ENCODE data around the gene MTERF1. TPM values are rescaled to one million over a fixed set of nuclear protein-coding genes. Genes with fewer than 3 reads are reported as not detected.

The MTERF1 gene
- total RNA-seq, 1 donor from 2014 or later: 8.1 TPM

DNA sequence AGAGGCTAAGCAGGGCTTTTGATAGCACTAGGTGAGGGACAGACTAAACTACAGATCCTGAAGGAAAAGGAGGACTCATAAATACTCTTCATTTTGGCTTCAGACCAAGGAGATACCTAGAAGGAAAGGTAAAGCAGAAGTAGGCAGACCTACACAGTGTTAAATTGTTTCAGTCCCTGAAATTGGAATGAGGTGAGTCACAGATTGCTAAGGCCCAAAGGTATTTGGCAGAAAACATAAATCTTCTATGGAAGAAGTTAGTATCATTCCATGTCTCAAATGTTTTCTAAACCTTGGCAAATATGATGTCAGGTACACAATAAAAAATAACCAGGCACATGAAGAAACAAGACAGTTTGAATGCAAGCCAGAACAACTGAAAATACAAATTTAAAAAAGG, 30.0 kb downstream of the MTERF1 start:
- DNase-seq (ENCODE audit: extremely low spot score in 2 of 2): no peak
- no peak overlapping the region for H3K27ac ChIP-seq

DNA sequence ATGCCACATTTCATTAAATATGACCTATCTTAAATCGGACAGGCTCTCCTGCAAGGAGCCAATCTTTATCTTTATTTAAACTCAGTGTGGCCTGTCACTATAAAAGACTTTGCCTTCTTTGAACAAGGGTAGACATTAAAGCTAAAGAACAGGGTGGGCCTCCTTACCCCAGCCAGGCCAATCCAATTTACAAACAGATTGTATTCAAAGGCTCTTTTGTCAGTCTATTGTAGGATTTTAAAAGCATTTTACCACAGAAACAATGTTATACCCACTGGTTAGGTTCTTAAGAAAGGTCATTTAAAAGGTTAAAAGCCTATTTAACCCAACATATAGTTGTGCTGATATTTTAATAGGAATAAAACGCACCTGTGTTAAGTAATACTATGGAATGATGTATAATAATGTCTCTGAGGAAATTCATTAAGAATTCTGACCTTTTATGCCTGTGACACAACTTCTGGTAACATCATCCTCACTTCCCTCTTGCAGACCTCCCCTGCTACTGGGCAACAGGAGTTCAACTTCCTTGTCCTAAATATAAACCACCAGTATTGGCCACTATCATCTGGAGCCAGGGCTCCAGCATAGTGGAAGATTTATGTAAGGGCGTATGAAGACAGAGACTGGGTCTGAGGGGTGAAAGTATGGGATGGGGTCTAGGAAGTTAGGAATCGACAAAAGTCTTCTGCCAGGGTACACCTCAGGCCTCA, 32.5 kb downstream of the MTERF1 start:
- Histone ChIP-seq H3K4me1 (no peaks in the 10 kb centered on the region), H3K36me3 (no peaks in the 10 kb centered on the region), H3K27me3 (no peaks in the 10 kb centered on the region), H3K27ac (no peak overlapping the region), H3K9me3 (no peaks in the 10 kb centered on the region), H3K4me3 (no peak overlapping the region)
- TF ChIP-seq POLR2A (IDR thresholded peaks at IDR 0.05): no peak
- no peak for DNase-seq (ENCODE audit: extremely low spot score in 2 of 2)
- intact Hi-C loops (cut with DNase I): no loop called here

More for the DNA sequence above, 30.0 kb downstream of the MTERF1 start:
- no peaks in the 10 kb centered on the region for H3K4me1 ChIP-seq
- intact Hi-C loops (cut with DNase I): no loop called here
- no peaks in the 10 kb centered on the region for H3K27me3 ChIP-seq
- TF ChIP-seq POLR2A (IDR thresholded peaks at IDR 0.05) (no peak), POLR2AphosphoS5 (IDR thresholded peaks at IDR 0.05; ENCODE audit: insufficient read depth in 1 of 2, low read depth in 1 of 2) (no peak)
- TF ChIP-seq, protein P1, sequence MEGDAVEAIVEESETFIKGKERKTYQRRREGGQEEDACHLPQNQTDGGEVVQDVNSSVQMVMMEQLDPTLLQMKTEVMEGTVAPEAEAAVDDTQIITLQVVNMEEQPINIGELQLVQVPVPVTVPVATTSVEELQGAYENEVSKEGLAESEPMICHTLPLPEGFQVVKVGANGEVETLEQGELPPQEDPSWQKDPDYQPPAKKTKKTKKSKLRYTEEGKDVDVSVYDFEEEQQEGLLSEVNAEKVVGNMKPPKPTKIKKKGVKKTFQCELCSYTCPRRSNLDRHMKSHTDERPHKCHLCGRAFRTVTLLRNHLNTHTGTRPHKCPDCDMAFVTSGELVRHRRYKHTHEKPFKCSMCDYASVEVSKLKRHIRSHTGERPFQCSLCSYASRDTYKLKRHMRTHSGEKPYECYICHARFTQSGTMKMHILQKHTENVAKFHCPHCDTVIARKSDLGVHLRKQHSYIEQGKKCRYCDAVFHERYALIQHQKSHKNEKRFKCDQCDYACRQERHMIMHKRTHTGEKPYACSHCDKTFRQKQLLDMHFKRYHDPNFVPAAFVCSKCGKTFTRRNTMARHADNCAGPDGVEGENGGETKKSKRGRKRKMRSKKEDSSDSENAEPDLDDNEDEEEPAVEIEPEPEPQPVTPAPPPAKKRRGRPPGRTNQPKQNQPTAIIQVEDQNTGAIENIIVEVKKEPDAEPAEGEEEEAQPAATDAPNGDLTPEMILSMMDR (IDR thresholded peaks at IDR 0.05): no peak
- H3K9me3 ChIP-seq: no peaks in the 10 kb centered on the region
- no peaks in the 10 kb centered on the region for H3K36me3 ChIP-seq
- H3K4me3 ChIP-seq: no peak overlapping the region

DNA sequence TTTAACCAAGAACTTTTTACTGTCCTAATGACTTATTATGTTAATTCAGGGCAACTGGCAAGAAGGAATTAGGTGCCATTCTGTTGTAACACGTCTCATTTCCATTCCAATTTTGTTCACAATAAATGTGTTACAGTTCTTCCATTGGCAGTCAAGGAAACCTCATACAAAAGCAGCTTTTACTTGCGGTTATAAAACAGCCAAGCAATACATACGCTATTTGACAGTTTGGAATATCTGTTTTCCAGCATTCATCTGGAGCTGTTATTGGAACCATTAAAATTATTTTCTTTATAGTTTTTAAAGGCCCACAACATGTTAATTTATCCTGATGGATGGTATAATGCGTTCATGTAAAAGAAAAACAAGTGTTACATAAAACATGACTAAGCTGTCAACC, 33.3 kb downstream of the MTERF1 start:
- intact Hi-C loops (cut with DNase I): no loop called here
- DNase-seq (ENCODE audit: extremely low spot score in 2 of 2): no peak
- H3K9me3 ChIP-seq: no peaks in the 10 kb centered on the region
- H3K4me3 ChIP-seq: no peak overlapping the region
- TF ChIP-seq POLR2AphosphoS5 (IDR thresholded peaks at IDR 0.05; ENCODE audit: insufficient read depth in 1 of 2, low read depth in 1 of 2) (no peak), POLR2A (IDR thresholded peaks at IDR 0.05) (no peak)
- TF ChIP-seq, protein P1 (IDR thresholded peaks at IDR 0.05): no peak
- H3K27me3 ChIP-seq: no peaks in the 10 kb centered on the region
- H3K36me3 ChIP-seq: no peaks in the 10 kb centered on the region
- H3K4me1 ChIP-seq: no peaks in the 10 kb centered on the region
- no peak overlapping the region for H3K27ac ChIP-seq

DNA sequence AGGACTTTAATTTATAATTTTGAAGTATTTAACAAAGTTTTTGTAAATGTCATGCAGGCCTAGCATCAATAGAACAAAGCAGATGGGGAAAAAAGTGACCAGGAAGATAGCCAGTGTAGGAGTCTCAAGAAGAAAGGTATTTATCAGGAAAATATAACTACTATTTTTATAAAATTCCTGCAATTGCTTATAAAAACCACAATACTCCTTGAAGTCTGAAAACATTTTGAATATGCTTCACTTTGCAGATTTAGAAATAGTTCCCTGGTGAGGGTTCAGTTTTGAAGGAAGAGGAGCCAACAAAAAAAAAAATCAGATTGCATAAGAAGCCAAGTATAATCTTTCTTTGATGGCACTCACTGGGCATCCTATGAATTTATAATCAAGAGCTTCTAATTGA, 34.1 kb downstream of the MTERF1 start:
- Histone ChIP-seq H3K4me1 (no peaks in the 10 kb centered on the region), H3K27ac (no peak overlapping the region), H3K4me3 (no peak overlapping the region), H3K9me3 (no peaks in the 10 kb centered on the region), H3K36me3 (no peaks in the 10 kb centered on the region), H3K27me3 (no peaks in the 10 kb centered on the region)
- no peak for DNase-seq (ENCODE audit: extremely low spot score in 2 of 2)
- intact Hi-C loops (cut with DNase I): no loop called here
- no peak for TF ChIP-seq POLR2A (IDR thresholded peaks at IDR 0.05)
- no peak for TF ChIP-seq POLR2AphosphoS5 (IDR thresholded peaks at IDR 0.05; ENCODE audit: insufficient read depth in 1 of 2, low read depth in 1 of 2)
- TF ChIP-seq, protein P1 (IDR thresholded peaks at IDR 0.05): no peak

DNA sequence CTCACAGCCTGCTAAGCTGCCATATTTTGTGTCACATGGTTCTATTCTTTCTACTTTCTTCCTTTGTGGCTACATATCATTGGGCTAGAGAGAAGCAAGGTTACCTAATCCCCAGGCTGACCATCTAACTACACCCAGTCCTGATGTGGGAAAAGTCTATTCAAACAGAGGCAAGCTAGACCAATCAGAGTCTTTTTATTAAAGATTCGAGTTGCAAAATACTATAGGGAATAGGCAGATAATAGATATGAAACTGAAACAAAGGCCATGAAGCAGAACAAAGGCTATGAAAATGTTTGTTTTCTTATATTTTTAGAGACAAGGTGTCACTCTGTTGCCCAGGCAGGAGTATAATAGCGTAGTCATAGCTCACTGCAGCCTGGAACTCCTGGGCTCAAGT, 36.7 kb downstream of the MTERF1 start:
- no peak overlapping the region for H3K27ac ChIP-seq
- intact Hi-C loops (cut with DNase I): loop anchor here (2.0 kb wide), 1 partner anchor 23 kb away; no protein-coding TSS in a partner anchor
- no peaks in the 10 kb centered on the region for H3K36me3 ChIP-seq
- H3K4me3 ChIP-seq: no peak overlapping the region
- H3K4me1 ChIP-seq: no peaks in the 10 kb centered on the region
- no peaks in the 10 kb centered on the region for H3K27me3 ChIP-seq
- no peak for TF ChIP-seq POLR2A (IDR thresholded peaks at IDR 0.05)
- no peak for DNase-seq (ENCODE audit: extremely low spot score in 2 of 2)
- no peaks in the 10 kb centered on the region for H3K9me3 ChIP-seq

DNA sequence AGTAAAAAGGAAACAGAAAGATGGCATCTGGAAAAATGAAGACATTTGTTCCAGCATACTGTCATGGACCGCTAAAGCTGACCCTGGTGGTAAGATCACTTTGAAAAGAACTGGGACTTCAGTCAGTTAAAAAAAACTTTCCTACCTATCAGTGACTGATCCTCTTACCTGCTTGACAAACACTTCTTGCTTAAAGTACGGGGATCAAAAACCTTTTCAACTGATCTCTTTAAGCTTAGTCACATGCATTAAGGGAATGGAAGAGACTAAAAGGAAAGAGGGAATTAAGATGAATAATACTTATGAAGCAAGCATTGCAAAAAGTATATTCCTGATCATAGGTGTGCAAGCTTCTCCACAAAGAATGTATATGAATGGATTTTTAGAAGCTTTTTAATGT, 42.1 kb downstream of the MTERF1 start:
- Histone ChIP-seq H3K4me1 (no peaks in the 10 kb centered on the region), H3K27me3 (no peaks in the 10 kb centered on the region), H3K36me3 (no peaks in the 10 kb centered on the region), H3K9me3 (no peaks in the 10 kb centered on the region), H3K4me3 (no peak overlapping the region), H3K27ac (no peak overlapping the region)
- TF ChIP-seq POLR2A (IDR thresholded peaks at IDR 0.05): no peak
- TF ChIP-seq, protein P1 (IDR thresholded peaks at IDR 0.05): no peak
- no peak for TF ChIP-seq POLR2AphosphoS5 (IDR thresholded peaks at IDR 0.05; ENCODE audit: insufficient read depth in 1 of 2, low read depth in 1 of 2)
- no peak for DNase-seq (ENCODE audit: extremely low spot score in 2 of 2)
- intact Hi-C loops (cut with DNase I): no loop called here

Data from vagina (tissue), 2 donors.